ENCODE results near the gene CDH4. TPM values are rescaled to one million over a fixed set of nuclear protein-coding genes. Genes with fewer than 3 reads are reported as not detected.

The CDH4 gene
- total RNA-seq, 3 donors from 2014 or later (not counting 1 experiment from before 2014, with no cell fraction given) = 0.18 TPM; not detected in 2

GRCh38 chr20:61543931-61544745 is 292.1 kb downstream of the CDH4 start:
- peaks cover 10% of the 10 kb centered on the region for H3K9me3 ChIP-seq (ENCODE audit: control insufficient read depth, insufficient read depth, low read length)
- DNase-seq (no peak), ATAC-seq (peak in 1 of 3 donors; percentile 16)
- H3K9me3 Mint-ChIP-seq = peaks cover 0 to 5% of the 10 kb centered on the region in 2 donors
- no peaks in the 10 kb centered on the region for H3K36me3 Mint-ChIP-seq
- H3K4me1 Mint-ChIP-seq = no peaks in the 10 kb centered on the region
- no peaks in the 10 kb centered on the region for H3K4me1 ChIP-seq (ENCODE audit: control insufficient read depth, insufficient read depth, low read length)
- no peaks in the 10 kb centered on the region for H3K36me3 ChIP-seq (ENCODE audit: control insufficient read depth, insufficient read depth, low read length)
- H3K4me3 ChIP-seq (ENCODE audit: low read length) = no peak overlapping the region
- 91% methylated on average over 34 of the region's 34 CpGs for WGBS (ENCODE audit: insufficient coverage)
- no peak for TF ChIP-seq CTCF (IDR thresholded peaks at IDR 0.05)
- H3K4me3 Mint-ChIP-seq = no peak overlapping the region
- H3K27me3 ChIP-seq (ENCODE audit: control insufficient read depth, insufficient read depth, low read length) = no peaks in the 10 kb centered on the region
- no peak overlapping the region for H3K27ac Mint-ChIP-seq
- intact Hi-C loops (cut with micrococcal nuclease) = no loop called here
- no peak overlapping the region for H3K27ac ChIP-seq (ENCODE audit: low read length)
- H3K27me3 Mint-ChIP-seq (ENCODE audit: low read depth in 2 of 2) = no peaks in the 10 kb centered on the region

- H3K36me3 Mint-ChIP-seq = no peaks in the 10 kb centered on the region
- peaks cover 0 to 5% of the 10 kb centered on the region in 2 donors for H3K9me3 Mint-ChIP-seq
- no peak for TF ChIP-seq CTCF (IDR thresholded peaks at IDR 0.05)
- Histone ChIP-seq H3K4me1 (ENCODE audit: control insufficient read depth, insufficient read depth, low read length) (no peaks in the 10 kb centered on the region), H3K36me3 (ENCODE audit: control insufficient read depth, insufficient read depth, low read length) (no peaks in the 10 kb centered on the region), H3K9me3 (ENCODE audit: control insufficient read depth, insufficient read depth, low read length) (peaks cover 20% of the 10 kb centered on the region), H3K27ac (ENCODE audit: low read length) (no peak overlapping the region), H3K4me3 (ENCODE audit: low read length) (no peak overlapping the region), H3K27me3 (ENCODE audit: control insufficient read depth, insufficient read depth, low read length) (no peaks in the 10 kb centered on the region)
- DNase-seq (no peak), ATAC-seq (no peak)
- H3K27ac Mint-ChIP-seq = no peak overlapping the region
- no peaks in the 10 kb centered on the region for H3K4me1 Mint-ChIP-seq
- H3K4me3 Mint-ChIP-seq = no peak overlapping the region
- H3K27me3 Mint-ChIP-seq (ENCODE audit: low read depth in 2 of 2) = no peaks in the 10 kb centered on the region
- WGBS (ENCODE audit: insufficient coverage) = 92% methylated on average over 35 of the region's 35 CpGs
- intact Hi-C loops (cut with micrococcal nuclease) = no loop called here
Measured at GRCh38 chr20:61544910-61545889, 293.1 kb downstream of the CDH4 start.

- ATAC-seq = no peak
- Histone ChIP-seq H3K36me3 (ENCODE audit: control insufficient read depth, insufficient read depth, low read length) (no peaks in the 10 kb centered on the region), H3K9me3 (ENCODE audit: control insufficient read depth, insufficient read depth, low read length) (peaks cover 23% of the 10 kb centered on the region), H3K27me3 (ENCODE audit: control insufficient read depth, insufficient read depth, low read length) (no peaks in the 10 kb centered on the region), H3K4me3 (ENCODE audit: low read length) (no peak overlapping the region), H3K27ac (ENCODE audit: low read length) (no peak overlapping the region), H3K4me1 (ENCODE audit: control insufficient read depth, insufficient read depth, low read length) (no peaks in the 10 kb centered on the region)
- 91% methylated on average over 12 of the region's 12 CpGs for WGBS (ENCODE audit: insufficient coverage)
- peaks cover 0 to 5% of the 10 kb centered on the region in 2 donors for H3K9me3 Mint-ChIP-seq
- no peak for TF ChIP-seq CTCF (IDR thresholded peaks at IDR 0.05)
- no peak overlapping the region for H3K27ac Mint-ChIP-seq
- H3K4me3 Mint-ChIP-seq = no peak overlapping the region
- no peaks in the 10 kb centered on the region for H3K4me1 Mint-ChIP-seq
- no peaks in the 10 kb centered on the region for H3K36me3 Mint-ChIP-seq
- no peak for DNase-seq
- intact Hi-C loops (cut with micrococcal nuclease) = no loop called here
- peaks cover 0 to 5% of the 10 kb centered on the region in 2 donors for H3K27me3 Mint-ChIP-seq (ENCODE audit: low read depth in 2 of 2)
Measured at GRCh38 chr20:61546641-61547040, 294.6 kb downstream of the CDH4 start.
